WERI-Rb-1 (cell line): ENCODE data around the gene PHEX.

Experiments
- DNase-seq: peaks from one replicate; pipeline ENCODE4 v3.0.0-alpha.2; 2020
- H3K27ac ChIP-seq: fragments of 250-450 bp; sonication (Bioruptor Pico); 2 replicates; pipeline ENCODE4 v1.5.1; 2020; ENCODE audit warnings: mild to moderate bottlenecking, moderate library complexity
- H3K27me3 ChIP-seq: fragments of 250-450 bp; sonication (Bioruptor Pico); 2 replicates; pipeline ENCODE4 v1.5.1; 2021; ENCODE audit warnings: mild to moderate bottlenecking, low read depth, moderate library complexity; ENCODE audit not compliant: insufficient read depth, severe bottlenecking
- H3K36me3 ChIP-seq: fragments of 250-450 bp; sonication (Bioruptor Pico); 2 replicates; pipeline ENCODE4 v1.5.1; 2020; ENCODE audit warnings: mild to moderate bottlenecking, moderate library complexity
- H3K4me3 ChIP-seq: 2 replicates; pipeline ENCODE4 v1.5.1; 2011; ENCODE audit warnings: low read depth, mild to moderate bottlenecking, control low read depth, low read length
- H3K9me3 ChIP-seq: fragments of 250-450 bp; sonication (Bioruptor Pico); 2 replicates; pipeline ENCODE4 v1.5.1; 2021; ENCODE audit warnings: mild to moderate bottlenecking, moderate library complexity; ENCODE audit not compliant: severe bottlenecking
- CTCF ChIP-seq: IDR thresholded peaks from 2 replicates; pipeline ENCODE4 v1.5.1; 2011; ENCODE audit warnings: low read depth, mild to moderate bottlenecking, control low read depth, inconsistent platforms, low read length

Gene PHEX

GRCh38 chrX:22296871-22297270 lies 264.7 kb downstream of the PHEX start:
- Histone ChIP-seq H3K27ac (no peak overlapping the region), H3K4me3 (no peak overlapping the region), H3K36me3 (no peaks in the 10 kb centered on the region), H3K9me3 (no peaks in the 10 kb centered on the region), H3K27me3 (peaks cover 2% of the 10 kb centered on the region)
- DNase-seq: no peak
- no peak for TF ChIP-seq CTCF

GRCh38 chrX:22300130-22300529 lies 268.0 kb downstream of the PHEX start:
- H3K27me3 ChIP-seq: peaks cover 2% of the 10 kb centered on the region
- no peak overlapping the region for H3K4me3 ChIP-seq
- TF ChIP-seq CTCF: no peak
- no peaks in the 10 kb centered on the region for H3K36me3 ChIP-seq
- H3K9me3 ChIP-seq: no peaks in the 10 kb centered on the region
- no peak overlapping the region for H3K27ac ChIP-seq
- DNase-seq: peak; percentile 14
